HAP-1 (cell line): ENCODE results near the gene RIMS3.
A peak's percentile ranks its signal among the peaks of the same experiment; 100 is the strongest.
"Not testable (repeated sequence)": the region's sequence is repeated elsewhere in the genome, so short reads cannot be mapped to it uniquely, and the experiment has no call there.

Experiments used
- DNase-seq, 2 experiments: peaks; one replicate each; pipeline ENCODE4 v3.0.0-alpha.2; 2016 to 2020; ENCODE audit warnings: low spot score in 2 of 2
- H3K27me3 ChIP-seq: fragments of 250-450 bp; sonication (Bioruptor Pico); 2 replicates; pipeline ENCODE4 v1.5.1; 2020; ENCODE audit warnings: low read depth, mild to moderate bottlenecking, moderate library complexity
- H3K36me3 ChIP-seq: fragments of 250-450 bp; sonication (Bioruptor Pico); replicated peaks from 2 replicates; pipeline ENCODE4 v1.5.1; 2020; ENCODE audit warnings: mild to moderate bottlenecking
- H3K4me1 ChIP-seq: fragments of 250-450 bp; sonication (Bioruptor Pico); 2 replicates; pipeline ENCODE4 v1.5.1; 2020; ENCODE audit warnings: mild to moderate bottlenecking
- H3K4me3 ChIP-seq: fragments of 250-450 bp; sonication (Bioruptor Pico); 2 replicates; pipeline ENCODE4 v1.5.1; 2020; ENCODE audit warnings: mild to moderate bottlenecking, moderate library complexity
- H3K9me3 ChIP-seq: fragments of 250-450 bp; sonication (Bioruptor Pico); 2 replicates; pipeline ENCODE4 v1.5.1; 2020; ENCODE audit warnings: mild to moderate bottlenecking, moderate library complexity
- in situ Hi-C: fragments of 300-500 bp; cut with MboI; formaldehyde crosslinking; loops from 3 replicates; pipeline ENCODE4 v1.14.3; 2020; ENCODE audit warnings: low sequenced_read_pairs, inconsistent platforms, mixed read lengths

The RIMS3 gene

GRCh38 chr1:40595623-40596022, 69.9 kb downstream of the RIMS3 start:
- no peak for DNase-seq
- H3K4me3 ChIP-seq, result no peak overlapping the region
- in situ Hi-C loops, result loop anchor here (10.0 kb wide), 1 partner anchor 359 kb away; no protein-coding TSS in a partner anchor
- H3K9me3 ChIP-seq, result no peaks in the 10 kb centered on the region
- H3K27me3 ChIP-seq, result 0 out of 2 replicates have a peak, but pooled peaks cover 3% of the 10 kb centered on the region
- no peaks in the 10 kb centered on the region for H3K36me3 ChIP-seq
- H3K4me1 ChIP-seq, result no peaks in the 10 kb centered on the region

- Histone ChIP-seq H3K9me3 (no peaks in the 10 kb centered on the region), H3K36me3 (no peaks in the 10 kb centered on the region), H3K27me3 (no peaks in the 10 kb centered on the region), H3K4me1 (no peaks in the 10 kb centered on the region), H3K4me3 (no peak overlapping the region)
- no peak for DNase-seq
- in situ Hi-C loops, result loop anchor here (10.0 kb wide), 1 partner anchor 361 kb away; no protein-coding TSS in a partner anchor
Measured at GRCh38 chr1:40594187-40594531, 71.3 kb downstream of the RIMS3 start.

- no peak overlapping the region for H3K4me3 ChIP-seq
- H3K9me3 ChIP-seq, result no peaks in the 10 kb centered on the region
- H3K4me1 ChIP-seq, result no peaks in the 10 kb centered on the region
- no peak for DNase-seq
- in situ Hi-C loops, result loop anchor here (10.0 kb wide), 1 partner anchor 361 kb away; no protein-coding TSS in a partner anchor
- no peaks in the 10 kb centered on the region for H3K36me3 ChIP-seq
- H3K27me3 ChIP-seq, result no peaks in the 10 kb centered on the region
Measured at GRCh38 chr1:40593449-40594186, 71.9 kb downstream of the RIMS3 start.

- Histone ChIP-seq H3K36me3 (no peaks in the 10 kb centered on the region), H3K9me3 (no peaks in the 10 kb centered on the region), H3K27me3 (0 out of 2 replicates have a peak, but pooled peaks cover 4% of the 10 kb centered on the region), H3K4me3 (no peak overlapping the region), H3K4me1 (no peaks in the 10 kb centered on the region)
- peak; percentile 41 to 42 for DNase-seq
- in situ Hi-C loops, result loop anchor here (10.0 kb wide), 1 partner anchor 363 kb away; no protein-coding TSS in a partner anchor
Measured at GRCh38 chr1:40592107-40592803, 73.2 kb downstream of the RIMS3 start.

- Histone ChIP-seq H3K36me3 (no peaks in the 10 kb centered on the region), H3K4me3 (no peak overlapping the region), H3K27me3 (0 out of 2 replicates have a peak, but pooled peaks cover 4% of the 10 kb centered on the region), H3K4me1 (no peaks in the 10 kb centered on the region), H3K9me3 (no peaks in the 10 kb centered on the region)
- in situ Hi-C loops, result no loop called here
- no peak for DNase-seq
Measured at GRCh38 chr1:40588586-40588985, 76.9 kb downstream of the RIMS3 start.

- Histone ChIP-seq H3K36me3 (no peaks in the 10 kb centered on the region), H3K4me3 (no peak overlapping the region), H3K27me3 (peaks cover 4% of the 10 kb centered on the region; the same call in 1 of the 2 replicates), H3K4me1 (no peaks in the 10 kb centered on the region), H3K9me3 (no peaks in the 10 kb centered on the region)
- in situ Hi-C loops, result no loop called here
- no peak for DNase-seq
Measured at GRCh38 chr1:40583980-40584379, 81.5 kb downstream of the RIMS3 start.

GRCh38 chr1:40582116-40582515, 83.4 kb downstream of the RIMS3 start:
- DNase-seq, result no peak
- in situ Hi-C loops, result no loop called here
- no peak overlapping the region for H3K4me3 ChIP-seq
- no peaks in the 10 kb centered on the region for H3K4me1 ChIP-seq
- no peaks in the 10 kb centered on the region for H3K9me3 ChIP-seq
- H3K27me3 ChIP-seq, result no peaks in the 10 kb centered on the region; the same call in 1 of the 2 replicates
- no peaks in the 10 kb centered on the region for H3K36me3 ChIP-seq

GRCh38 chr1:40575336-40575735, 90.1 kb downstream of the RIMS3 start:
- Histone ChIP-seq H3K4me3 (no peak overlapping the region), H3K27me3 (no peaks in the 10 kb centered on the region), H3K4me1 (peaks cover 10% of the 10 kb centered on the region), H3K9me3 (0 out of 2 replicates have a peak, but pooled peaks cover 2% of the 10 kb centered on the region), H3K36me3 (no peaks in the 10 kb centered on the region)
- no peak for DNase-seq
- in situ Hi-C loops, result no loop called here

GRCh38 chr1:40574805-40575204, 90.7 kb downstream of the RIMS3 start:
- DNase-seq, in situ Hi-C loops, H3K4me1 ChIP-seq, H3K36me3 ChIP-seq, H3K27me3 ChIP-seq, H3K9me3 ChIP-seq, H3K4me3 ChIP-seq: not testable (repeated sequence)
